NCI-H345 treated with DMSO at 0.1 percent for 48 hours (cell line): ENCODE results near the gene MYBPH.

ENCODE experiments used
- DNase-seq: peaks from one replicate; lab custom pipeline; 2025; ENCODE audit not compliant: unreplicated experiment; lab: John Stamatoyannopoulos, UW

MYBPH gene

DNA sequence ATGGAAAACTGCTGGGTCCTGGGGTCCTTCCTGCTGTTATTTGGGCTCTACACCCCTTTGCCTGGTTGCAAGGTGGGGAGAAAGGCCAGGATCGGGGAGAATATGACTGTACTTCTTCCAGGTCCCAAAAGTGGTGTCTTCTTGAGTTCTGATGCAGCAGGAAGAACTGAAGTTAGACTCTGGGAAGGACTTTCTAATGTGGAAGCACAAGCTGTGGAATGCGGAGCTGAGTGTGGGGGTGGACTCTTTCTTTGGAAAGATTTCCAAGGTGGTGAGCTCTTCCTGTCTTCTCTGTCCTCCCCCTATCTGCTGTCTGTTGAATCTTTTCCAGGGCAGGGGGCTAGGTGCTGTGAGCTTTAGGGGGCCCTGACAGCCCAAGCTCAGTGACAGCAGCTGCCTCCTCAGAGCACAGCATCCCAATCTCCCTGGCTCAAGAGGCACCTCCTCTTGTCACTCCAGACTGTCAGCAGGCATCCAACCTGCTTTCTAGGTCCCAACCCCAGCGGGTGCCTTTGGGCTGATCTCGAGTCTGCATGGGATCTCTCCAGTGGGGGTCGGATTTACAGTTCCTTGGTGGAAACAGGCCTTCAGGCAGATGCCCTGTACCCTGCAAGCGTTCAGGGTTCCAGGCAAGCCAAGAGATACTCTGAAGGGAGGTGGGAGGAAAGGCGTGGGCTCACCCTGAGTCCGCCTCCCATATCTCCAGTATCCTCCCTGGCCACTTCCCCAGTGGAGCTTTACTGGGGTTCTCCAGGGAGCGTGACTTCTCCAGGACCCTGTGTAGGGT lies 24.9 kb downstream of the MYBPH start:
- DNase-seq: no peak

DNA sequence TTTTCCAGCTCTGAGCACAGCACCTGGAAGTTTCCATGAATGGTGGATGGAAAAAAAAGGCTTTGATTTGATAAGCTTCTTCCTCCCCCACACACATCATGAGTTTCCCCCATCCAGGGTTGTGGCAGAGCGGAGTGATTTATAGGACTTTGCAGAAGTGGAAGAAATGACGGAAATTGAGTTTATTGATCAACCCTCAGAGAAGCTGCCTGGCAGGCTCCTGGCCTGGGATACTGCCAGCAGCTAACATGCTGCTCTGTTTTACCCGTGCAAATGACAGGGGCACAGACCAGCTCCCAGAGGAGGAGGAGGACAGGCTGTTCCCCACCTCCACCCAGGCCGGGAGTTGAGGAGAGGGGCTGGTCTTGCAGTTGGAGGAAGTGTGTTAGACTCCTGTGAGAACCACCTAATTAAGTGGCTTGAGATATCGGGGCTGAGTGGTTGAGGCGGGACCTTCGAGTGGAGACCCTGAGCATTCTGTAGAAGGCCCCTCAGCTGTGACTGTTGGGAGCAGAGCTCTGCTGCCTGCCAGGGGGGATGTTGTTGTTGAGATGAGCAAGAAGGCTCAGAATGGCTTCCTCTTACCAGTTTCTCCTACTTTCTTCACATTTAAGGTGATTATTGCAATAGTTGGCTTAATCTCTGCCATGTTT lies 26.3 kb downstream of the MYBPH start:
- DNase-seq: no peak

DNA sequence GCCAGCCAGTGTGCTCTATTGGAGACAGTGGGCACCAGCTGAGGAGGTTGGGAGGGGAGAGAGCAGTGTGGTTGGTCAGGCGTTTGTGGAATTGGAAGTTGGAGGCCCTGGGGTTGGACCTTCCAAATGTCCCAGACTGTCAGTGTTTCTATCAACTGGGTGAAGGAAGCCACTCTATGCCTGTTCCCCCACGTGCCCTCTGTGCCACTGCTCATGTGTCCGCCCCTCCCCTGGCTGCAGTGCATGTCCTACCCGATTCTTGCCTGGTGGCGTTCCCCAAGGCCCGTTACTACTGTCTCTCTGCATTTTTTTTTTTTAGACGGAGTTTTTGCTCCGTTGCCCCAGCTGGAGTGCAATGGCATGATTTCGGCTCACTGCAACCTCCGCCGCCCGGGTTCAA lies 27.0 kb downstream of the MYBPH start:
- no peak for DNase-seq

DNA sequence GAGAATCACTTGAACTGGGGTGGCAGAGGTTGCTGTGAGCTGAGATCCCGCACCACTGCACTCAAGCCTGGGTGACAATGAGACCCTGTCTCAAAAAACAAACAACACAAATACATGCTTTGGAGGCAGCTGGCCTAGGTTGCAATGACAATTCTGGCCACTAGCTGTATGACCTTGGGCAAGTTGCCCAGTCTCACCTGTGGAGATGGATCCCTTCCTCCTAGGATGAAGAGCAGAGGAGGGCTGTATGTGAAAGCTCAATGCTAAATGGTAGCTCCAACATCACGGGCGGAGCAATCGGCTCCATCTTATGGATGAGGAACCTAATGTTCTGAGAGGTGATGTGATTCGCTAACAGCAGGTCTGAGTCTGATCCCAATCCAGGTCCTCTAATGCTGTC lies 27.5 kb downstream of the MYBPH start:
- DNase-seq: no peak

DNA sequence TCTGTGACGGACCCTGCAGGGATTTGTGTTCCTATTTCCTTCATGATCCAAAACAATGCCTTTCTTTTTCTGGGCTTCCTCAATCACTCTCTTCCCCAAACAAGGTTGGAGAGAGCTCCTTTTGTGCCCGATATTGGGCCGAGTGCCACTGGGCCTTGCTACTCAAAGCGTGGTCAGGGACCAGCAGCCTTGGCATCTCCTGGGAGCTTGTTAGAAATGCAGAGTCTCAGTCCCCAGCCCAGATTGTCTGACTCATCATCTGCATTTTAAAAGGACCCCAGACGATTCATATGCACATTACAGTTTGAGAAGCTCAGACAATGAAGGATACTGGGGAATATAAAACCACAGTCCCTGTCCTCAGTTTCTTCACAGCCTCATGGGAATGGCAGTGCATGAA lies 28.2 kb downstream of the MYBPH start:
- no peak for DNase-seq

DNA sequence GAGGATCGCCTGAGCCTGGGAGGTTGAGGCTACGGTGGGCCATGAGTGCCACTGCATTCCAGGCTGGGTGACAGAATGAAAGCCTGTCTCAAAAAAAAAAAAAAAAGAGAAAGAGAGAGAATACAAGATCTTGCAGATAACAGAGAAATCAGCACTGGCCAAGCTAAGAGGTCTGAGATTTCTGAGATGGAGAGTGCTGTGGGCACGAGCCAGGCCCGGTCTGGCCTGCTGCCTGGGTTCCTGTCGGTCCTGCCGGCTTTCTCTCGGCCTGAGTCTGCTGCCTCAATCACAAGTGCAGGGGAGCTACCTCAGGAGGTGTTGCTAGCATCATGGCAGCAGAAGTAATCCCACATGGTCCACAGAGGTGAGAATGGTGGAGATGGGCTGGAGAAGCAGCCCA lies 29.1 kb downstream of the MYBPH start:
- no peak for DNase-seq

DNA sequence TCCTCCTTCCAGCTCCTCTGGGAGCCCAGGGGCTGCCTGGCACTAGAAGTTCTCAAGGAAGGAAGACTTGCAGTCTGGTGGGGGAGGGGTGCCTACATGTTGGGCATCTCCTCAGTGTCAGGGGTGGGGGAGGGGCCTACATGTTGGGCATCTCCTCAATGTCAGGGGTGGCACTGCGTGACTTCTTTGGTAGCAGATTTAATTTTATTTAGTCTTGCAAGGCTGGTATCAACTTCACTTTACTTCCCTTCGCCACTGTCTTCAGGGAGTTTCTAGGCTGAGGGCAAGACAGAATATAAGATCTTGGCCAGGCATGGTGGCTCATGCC lies 29.6 kb downstream of the MYBPH start:
- no peak for DNase-seq

DNA sequence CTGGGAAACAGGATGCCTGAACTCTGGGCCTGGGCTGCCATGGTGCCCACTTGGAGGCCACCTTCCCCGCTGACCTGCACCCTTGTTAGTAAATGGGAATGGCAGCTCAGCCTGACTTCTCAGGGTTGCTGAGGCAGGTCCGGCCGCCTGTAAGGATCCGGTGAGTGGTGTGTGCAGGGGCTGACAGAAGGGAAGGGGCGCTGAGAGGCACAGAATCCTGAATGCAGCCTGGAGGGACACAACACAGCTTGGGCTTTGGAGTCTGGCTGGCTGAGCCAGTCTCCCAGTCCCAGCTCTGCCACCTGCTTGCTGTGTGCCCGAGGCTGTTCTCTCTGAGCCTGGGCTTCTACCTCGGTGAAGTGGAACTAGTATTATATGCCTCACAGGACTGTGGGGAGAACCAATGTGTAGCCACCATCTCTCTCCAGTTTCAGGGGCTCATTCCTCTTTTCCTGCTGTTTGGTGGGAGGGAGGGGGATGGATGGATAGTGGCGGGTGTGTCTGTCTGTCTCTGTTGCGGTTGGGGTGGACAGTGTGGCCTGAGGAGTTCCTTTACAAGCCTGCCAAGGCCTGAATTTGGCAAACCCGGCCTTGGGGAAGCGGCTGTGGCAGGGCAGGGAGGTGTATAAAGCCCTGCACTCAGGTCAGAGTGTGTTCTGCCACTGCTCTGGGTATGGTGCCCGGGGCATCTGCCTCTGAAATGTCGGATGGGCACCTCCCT lies 30.1 kb downstream of the MYBPH start:
- DNase-seq: no peak

DNA sequence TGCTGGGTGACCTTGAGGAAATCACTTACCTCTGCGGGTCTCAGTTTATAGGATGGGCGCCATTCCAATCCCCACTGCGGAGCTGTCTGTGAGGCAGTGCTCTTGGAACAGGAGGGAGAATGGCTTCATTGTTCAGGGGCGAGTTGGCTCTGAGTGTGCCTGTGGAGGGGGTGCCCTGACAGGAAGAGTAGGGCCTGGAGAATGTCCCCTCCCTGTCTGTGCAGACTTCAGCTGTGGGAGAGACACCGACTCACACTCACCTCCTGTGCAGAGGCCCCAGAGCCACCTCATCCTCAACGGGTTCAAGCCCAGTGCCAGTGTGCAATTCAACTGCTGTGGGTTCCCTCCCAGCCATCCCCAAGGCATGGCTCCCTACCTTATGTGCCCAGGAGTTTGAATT lies 31.0 kb downstream of the MYBPH start:
- no peak for DNase-seq

DNA sequence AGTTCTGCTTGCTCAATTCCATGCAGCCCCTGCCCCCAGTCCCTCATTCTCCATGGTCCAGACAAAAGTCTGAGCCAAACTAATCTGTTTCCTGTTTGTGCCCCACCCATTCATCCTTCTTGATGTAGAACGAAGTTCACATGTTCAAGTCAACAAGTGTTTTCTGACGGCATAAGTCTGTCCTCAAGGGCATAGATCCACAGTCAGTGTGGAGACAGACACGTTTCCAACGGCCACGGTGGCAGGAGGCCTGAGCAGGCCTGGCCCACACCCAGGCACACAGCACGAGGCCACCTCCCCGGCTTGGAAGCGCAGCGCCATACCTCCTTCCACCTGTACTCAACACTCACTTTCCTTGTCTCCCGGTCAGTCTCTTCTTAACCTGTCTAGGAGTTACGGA lies 32.0 kb downstream of the MYBPH start:
- no peak for DNase-seq

DNA sequence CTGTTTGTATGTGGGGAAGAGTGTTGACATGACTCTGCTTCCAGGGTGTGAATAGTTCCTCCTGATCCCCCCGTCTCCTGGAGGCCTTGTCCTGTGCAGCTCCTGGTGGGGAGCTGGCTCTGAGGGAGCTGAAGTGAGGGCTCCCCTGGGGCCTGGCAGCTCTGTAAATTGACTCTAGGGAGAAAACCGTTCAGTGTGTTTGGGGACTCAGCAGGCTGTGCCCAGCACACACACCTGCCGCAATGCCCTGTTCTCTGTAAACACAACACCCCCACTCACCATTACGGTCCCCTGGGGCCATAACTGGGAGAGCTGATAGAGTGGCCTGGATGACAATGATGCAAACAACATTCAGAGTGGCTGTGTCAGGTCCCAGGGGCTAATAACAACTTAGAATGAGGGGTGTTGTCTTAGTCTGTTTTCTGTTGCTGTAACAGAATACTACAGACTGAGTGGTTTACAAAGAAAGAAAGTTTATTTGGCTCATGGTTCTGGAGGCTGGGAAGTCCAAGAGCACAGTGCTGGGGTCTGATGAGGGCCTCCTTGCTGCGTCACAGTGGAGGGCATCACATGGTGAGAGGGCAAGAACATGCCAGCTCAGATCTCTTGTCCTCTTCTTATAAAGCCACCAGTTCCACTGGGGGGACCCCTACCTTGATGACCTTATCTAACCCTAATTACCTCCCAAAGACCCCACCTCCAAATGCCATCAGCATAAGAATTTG lies 32.8 kb downstream of the MYBPH start:
- peak; percentile 97 for DNase-seq

DNA sequence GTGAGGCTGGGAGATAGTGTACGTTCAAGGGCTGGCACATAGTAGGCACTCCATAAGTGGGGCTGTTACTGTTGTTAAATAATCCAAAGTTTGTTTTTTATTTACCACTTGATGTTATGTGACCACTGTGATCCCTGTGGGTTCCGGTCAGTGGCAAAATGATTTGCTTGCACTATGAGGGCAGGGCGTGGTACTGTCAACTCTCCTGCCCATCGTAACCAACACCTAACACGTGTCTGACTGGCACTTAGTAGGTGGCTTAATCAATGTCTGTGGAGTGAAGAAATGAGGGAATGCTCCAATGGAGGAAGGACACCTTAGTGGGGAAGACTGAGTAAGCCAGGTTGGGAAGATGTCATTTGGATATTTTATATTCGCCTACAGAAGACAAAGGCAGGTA lies 33.5 kb downstream of the MYBPH start:
- DNase-seq: no peak

DNA sequence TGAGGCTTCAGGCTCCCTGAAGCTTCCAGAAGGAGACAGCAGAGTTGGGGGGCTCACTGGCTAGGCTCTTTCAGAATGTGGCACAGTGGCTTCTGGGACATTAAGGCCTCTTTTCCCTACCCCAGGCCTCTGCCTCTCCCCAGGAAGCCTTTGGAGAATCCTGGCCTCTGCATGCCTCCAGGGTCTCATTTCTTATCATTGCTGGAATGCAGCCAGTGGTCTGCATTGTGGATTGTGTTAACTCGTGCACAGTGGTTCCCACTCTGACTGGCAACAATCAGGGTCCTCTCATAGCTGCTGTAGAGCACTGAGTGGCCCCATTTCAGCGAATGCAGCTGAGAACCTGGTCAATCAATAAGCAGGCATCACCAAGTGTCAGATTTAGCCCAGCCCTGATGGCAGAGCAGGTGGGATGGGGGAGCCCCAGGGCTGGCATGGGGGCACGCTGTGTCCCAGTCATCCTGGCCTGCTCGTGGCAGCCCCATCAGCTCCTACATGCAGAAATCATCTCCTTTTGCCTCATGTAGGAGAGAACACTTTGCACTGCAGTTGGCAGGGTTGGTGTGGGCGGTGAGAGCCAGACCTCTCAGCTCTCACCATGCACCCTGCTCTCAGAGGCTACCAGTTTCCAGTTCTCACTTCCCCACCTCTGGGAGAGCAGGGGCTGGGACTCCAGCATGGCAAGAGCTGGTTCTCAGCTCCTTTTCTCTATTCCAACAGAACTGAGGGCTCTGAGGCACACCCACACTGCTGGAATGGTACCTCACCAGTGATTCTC lies 34.7 kb downstream of the MYBPH start:
- no peak for DNase-seq

DNA sequence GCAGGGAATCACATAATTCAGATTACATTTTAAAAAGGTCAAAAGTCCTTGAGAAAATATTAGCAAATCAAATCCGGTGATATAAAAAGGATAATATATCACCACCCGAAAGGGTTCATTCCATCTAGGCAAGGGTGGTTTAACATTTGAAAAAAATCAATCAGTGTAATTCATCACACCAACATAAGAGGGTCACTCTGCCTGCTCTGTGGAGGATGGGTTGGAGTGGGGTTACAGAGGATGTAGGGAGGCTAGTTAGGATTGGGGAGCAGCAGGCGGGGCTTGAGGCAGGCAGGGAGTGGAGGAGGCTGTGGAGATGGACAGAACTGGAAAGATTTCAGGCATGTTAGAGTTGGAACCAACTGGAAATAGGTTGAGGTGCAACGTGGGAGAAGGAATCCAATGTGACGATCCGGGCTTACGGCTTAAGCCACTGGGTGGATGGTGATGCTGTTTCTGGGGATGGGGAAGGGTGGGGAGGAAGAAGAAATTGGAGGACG lies 35.6 kb downstream of the MYBPH start:
- no peak for DNase-seq

DNA sequence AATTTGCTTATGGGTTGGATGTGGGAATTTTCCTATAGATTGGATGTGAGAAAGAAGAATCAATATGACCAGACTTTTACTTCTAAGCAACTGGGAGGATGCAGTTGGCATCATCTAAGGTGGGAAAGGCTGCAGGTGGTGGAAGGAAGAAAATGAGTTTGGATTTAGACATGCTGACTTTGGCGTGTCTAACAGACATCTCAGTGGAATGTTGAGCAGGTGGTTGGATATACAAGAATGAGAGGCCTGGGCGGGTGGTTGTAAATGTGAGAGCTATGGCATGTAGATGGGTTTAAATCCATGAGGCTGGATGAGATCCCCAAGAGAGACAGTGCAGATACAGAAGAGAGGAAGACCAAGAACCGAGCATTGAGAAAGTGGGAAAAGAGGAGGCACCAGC lies 37.6 kb downstream of the MYBPH start:
- DNase-seq: no peak

DNA sequence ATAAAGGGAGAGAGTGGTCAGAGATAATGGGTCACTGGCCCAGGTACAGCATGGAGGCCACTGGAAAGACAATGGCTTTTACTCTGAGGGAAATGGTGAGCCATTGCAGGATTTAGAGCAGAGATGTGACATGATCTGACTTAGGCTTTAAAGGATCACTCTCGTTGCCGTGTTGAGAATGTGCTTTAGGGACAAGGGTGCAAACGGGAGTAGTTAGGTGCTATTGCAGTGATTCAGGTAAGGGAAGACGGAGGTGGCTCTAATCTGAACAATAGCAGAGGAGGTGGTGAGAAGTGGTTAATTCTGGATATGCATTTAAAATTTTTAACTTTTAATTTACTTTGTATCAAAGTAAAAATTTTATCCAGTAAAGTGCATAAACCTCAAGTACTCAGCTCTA lies 38.3 kb downstream of the MYBPH start:
- no peak for DNase-seq

DNA sequence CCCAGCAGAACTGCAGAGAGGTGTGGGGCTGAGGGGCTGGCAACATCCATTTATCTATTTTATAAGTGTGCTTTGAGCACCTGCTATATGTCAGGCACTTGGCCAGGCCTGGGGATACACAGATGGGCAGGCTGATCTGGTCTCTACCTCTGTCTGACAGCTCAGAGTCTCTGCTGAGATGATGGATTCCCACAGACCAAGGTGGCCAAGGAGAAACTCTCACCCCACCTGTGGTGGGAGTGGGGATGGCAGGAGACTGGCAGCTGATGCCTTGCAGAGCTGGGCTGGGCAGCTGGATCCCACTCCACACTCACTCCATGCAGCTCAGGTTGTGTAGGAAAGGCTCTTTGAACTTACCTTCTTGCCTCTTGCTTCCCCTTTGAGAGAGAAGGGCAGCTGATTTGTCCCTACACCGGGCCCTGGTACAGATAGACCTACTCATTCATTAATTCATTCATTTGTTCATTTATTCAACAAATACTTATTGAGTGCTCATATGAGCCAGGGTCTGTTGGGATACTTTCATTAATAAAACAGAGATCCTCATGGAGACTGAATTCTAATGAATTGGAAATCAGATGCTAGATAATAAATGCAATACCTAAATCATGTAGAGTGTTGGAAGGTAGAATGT lies 39.1 kb downstream of the MYBPH start:
- DNase-seq: no peak

DNA sequence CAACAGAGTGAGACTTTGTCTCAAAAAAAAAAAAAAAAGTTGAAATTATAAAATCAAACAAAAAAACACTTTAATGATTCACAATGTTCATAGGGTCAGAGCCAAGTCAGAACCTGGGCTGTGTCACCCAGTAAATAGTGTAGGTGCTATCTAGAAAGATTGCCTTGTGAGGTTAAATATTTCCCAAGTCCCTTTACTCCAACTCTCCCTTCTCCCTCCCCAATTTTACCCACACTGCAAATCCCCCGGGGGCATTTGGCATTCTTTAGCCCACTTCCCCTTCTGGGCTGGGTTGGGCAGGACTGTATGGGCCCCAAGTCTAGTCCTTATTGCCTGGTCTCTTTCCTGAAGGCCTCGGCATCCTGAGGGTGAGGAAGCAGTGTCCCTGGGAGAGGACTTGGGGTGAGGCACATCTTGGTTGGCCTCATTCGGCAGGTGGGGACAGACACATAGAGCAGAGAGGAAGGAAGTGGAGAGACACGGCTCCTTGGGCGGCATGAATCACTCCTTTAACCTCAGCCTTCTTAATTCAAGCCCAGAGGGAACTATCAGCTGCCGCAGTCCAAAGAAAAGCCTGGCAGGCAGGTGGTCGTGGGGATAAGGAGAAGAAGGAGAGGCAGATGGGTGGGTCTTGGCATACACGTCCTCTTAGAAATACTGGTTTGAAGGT lies 39.9 kb downstream of the MYBPH start:
- DNase-seq: no peak

DNA sequence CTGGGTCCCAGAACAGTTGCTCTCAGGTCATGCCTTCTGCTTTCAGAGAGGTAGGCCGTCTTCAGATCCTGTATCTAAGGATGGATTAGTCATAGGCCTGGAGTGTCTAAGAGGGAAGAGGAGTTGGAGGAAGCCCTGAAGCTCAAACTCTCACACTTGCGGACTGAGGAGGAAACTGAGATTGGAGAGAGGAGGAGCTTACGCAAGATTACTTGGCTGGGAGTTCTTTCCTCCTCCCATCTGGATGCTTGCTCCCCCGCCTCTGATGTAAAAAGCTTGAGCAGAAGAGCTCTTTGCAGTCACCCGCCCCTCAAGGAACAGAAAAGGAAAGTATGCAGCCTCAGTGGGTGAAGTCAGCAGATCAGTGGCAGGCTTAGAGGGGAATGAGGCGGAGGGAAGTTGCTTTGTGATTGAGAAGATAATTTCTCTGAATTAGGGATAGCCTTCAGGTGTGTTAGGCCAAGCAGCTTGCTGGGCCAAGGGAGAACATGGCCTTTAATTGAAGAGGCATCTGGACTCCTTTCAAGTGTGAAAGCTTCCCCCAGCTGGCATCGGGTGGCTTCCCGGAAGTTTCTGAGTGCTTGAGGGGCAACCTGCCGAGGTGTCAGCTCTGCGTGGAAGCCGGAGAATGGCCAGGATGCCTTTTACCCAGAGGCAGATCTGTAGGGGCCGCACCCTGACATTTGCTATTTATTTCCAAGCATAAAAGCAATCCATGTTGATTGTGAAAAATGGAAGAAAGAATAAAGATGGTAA lies 41.5 kb downstream of the MYBPH start:
- DNase-seq: no peak
